H9 (cell line): ENCODE measurements around the gene SREK1IP1. TPM values are rescaled to one million over a fixed set of nuclear protein-coding genes. Genes with fewer than 3 reads are reported as not detected.
"Not testable (repeated sequence)": the region's sequence is repeated elsewhere in the genome, so short reads cannot be mapped to it uniquely, and the experiment has no call there.

Experiments
- DNase-seq: peaks from one replicate; pipeline ENCODE4 v3.0.0-alpha.2; 2017
- H2AFZ ChIP-seq: one replicate; pipeline ENCODE4 v1.6.1; 2013; ENCODE audit warnings: mild to moderate bottlenecking, low read length, control low read depth, moderate library complexity
- H2AK5ac ChIP-seq: 2 replicates; pipeline ENCODE4 v1.6.1; 2013; ENCODE audit warnings: low read length, control low read depth, mixed read lengths; ENCODE audit not compliant: insufficient read length
- H2BK120ac ChIP-seq: one replicate; pipeline ENCODE4 v1.6.1; 2013; ENCODE audit warnings: low read depth, mild to moderate bottlenecking, low read length, control low read depth, inconsistent platforms; ENCODE audit not compliant: poor library complexity, severe bottlenecking
- H2BK12ac ChIP-seq: 2 replicates; pipeline ENCODE4 v1.6.1; 2013; ENCODE audit warnings: low read length, control low read depth, mixed read lengths, low read depth; ENCODE audit not compliant: insufficient read length
- H2BK15ac ChIP-seq: 2 replicates; pipeline ENCODE4 v1.6.1; 2013; ENCODE audit warnings: low read depth, low read length, control low read depth
- H2BK20ac ChIP-seq: one replicate; pipeline ENCODE4 v1.6.1; 2013; ENCODE audit warnings: low read depth, mild to moderate bottlenecking, low read length, control low read depth, inconsistent platforms; ENCODE audit not compliant: poor library complexity, severe bottlenecking
- H2BK5ac ChIP-seq: 2 replicates; pipeline ENCODE4 v1.6.1; 2013; ENCODE audit warnings: low read length, control low read depth, mixed read lengths; ENCODE audit not compliant: insufficient read length
- H3K14ac ChIP-seq: 2 replicates; pipeline ENCODE4 v1.6.1; 2013; ENCODE audit warnings: low read length, control low read depth; ENCODE audit not compliant: insufficient read depth
- H3K18ac ChIP-seq: 2 replicates; pipeline ENCODE4 v1.6.1; 2013; ENCODE audit warnings: low read depth, mild to moderate bottlenecking, mixed read lengths, low read length, control low read depth; ENCODE audit not compliant: insufficient read length
- H3K23ac ChIP-seq: 2 replicates; pipeline ENCODE4 v1.6.1; 2013; ENCODE audit warnings: low read length, control low read depth, mixed read lengths, low read depth; ENCODE audit not compliant: insufficient read length
- H3K23me2 ChIP-seq: 2 replicates; pipeline ENCODE4 v1.6.1; 2013; ENCODE audit warnings: low read depth, mild to moderate bottlenecking, mixed read lengths, low read length, control low read depth; ENCODE audit not compliant: insufficient read length, poor library complexity, severe bottlenecking
- H3K27ac ChIP-seq: 2 replicates; pipeline ENCODE4 v1.5.1; 2013; ENCODE audit warnings: low read length, control low read depth, mixed read lengths, low read depth; ENCODE audit not compliant: insufficient read length
- H3K27me3 ChIP-seq: 2 replicates; pipeline ENCODE4 v1.6.1; 2013; ENCODE audit warnings: low read length, control low read depth, inconsistent platforms; ENCODE audit not compliant: insufficient read depth
- H3K4ac ChIP-seq: 2 replicates; pipeline ENCODE4 v1.6.1; 2013; ENCODE audit warnings: low read depth, mild to moderate bottlenecking, control low read depth, inconsistent platforms, low read length, moderate library complexity
- H3K4me1 ChIP-seq: 2 replicates; pipeline ENCODE4 v1.6.1; 2013; ENCODE audit warnings: low read length, control low read depth, inconsistent platforms; ENCODE audit not compliant: insufficient read depth
- H3K4me2 ChIP-seq: 2 replicates; pipeline ENCODE4 v1.6.1; 2013; ENCODE audit warnings: low read length, control low read depth, mixed read lengths; ENCODE audit not compliant: insufficient read length, insufficient read depth
- H3K56ac ChIP-seq: 2 replicates; pipeline ENCODE4 v1.6.1; 2013; ENCODE audit warnings: low read depth, mild to moderate bottlenecking, mixed read lengths, low read length, control low read depth; ENCODE audit not compliant: insufficient read length
- H3K79me1 ChIP-seq: 2 replicates; pipeline ENCODE4 v1.6.1; 2013; ENCODE audit warnings: low read depth, mild to moderate bottlenecking, moderate library complexity, low read length, control low read depth, inconsistent platforms; ENCODE audit not compliant: insufficient read depth, poor library complexity, severe bottlenecking
- H3K79me2 ChIP-seq: 2 replicates; pipeline ENCODE4 v1.6.1; 2013; ENCODE audit warnings: low read length, control low read depth, inconsistent platforms; ENCODE audit not compliant: insufficient read depth
- H3K9ac ChIP-seq: 2 replicates; pipeline ENCODE4 v1.6.1; 2013; ENCODE audit warnings: low read length, control low read depth, mixed read lengths; ENCODE audit not compliant: insufficient read length; ENCODE audit errors: extremely low read depth
- H3K9me3 ChIP-seq: one replicate; pipeline ENCODE4 v1.6.1; 2013; ENCODE audit warnings: low read depth, low read length, inconsistent platforms; ENCODE audit not compliant: control insufficient read depth
- H3T11ph ChIP-seq: one replicate; pipeline ENCODE4 v1.6.1; 2013; ENCODE audit warnings: mild to moderate bottlenecking, low read length, control low read depth, inconsistent platforms
- H4K20me1 ChIP-seq: one replicate; pipeline ENCODE4 v1.6.1; 2013; ENCODE audit not compliant: control insufficient read depth, insufficient read length, insufficient read depth
- H4K5ac ChIP-seq: 2 replicates; pipeline ENCODE4 v1.6.1; 2013; ENCODE audit warnings: low read depth, mild to moderate bottlenecking, mixed read lengths, low read length, control low read depth; ENCODE audit not compliant: insufficient read length
- H4K8ac ChIP-seq: replicated peaks from 2 replicates; pipeline ENCODE4 v1.6.1; 2013; ENCODE audit warnings: low read length, control low read depth, mixed read lengths, low read depth; ENCODE audit not compliant: insufficient read length
- H4K91ac ChIP-seq: 2 replicates; pipeline ENCODE4 v1.6.1; 2013; ENCODE audit warnings: low read depth, mild to moderate bottlenecking, moderate library complexity, mixed read lengths, low read length, control low read depth; ENCODE audit not compliant: insufficient read length
- H3K27ac Mint-ChIP-seq, 3 experiments: 2 replicates in 2 of 3; 3 replicates in 1 of 3; pipeline ENCODE4 v1.8.0; 2020 to 2021; ENCODE audit warnings: mixed read lengths in 3 of 3, mild to moderate bottlenecking in 1 of 3, moderate library complexity in 1 of 3
- H3K27me3 Mint-ChIP-seq: 2 replicates; pipeline ENCODE4 v1.8.0; 2021; ENCODE audit warnings: low read depth, mild to moderate bottlenecking, moderate library complexity, mixed read lengths
- H3K36me3 Mint-ChIP-seq, 3 experiments: 2 replicates in 2 of 3; 3 replicates in 1 of 3; pipeline ENCODE4 v1.8.0; 2020 to 2021; ENCODE audit warnings: low read depth in 3 of 3, mixed read lengths in 3 of 3; ENCODE audit not compliant: insufficient read depth in 1 of 3
- H3K4me1 Mint-ChIP-seq, 2 experiments: 2 replicates each; pipeline ENCODE4 v1.8.0; 2020; ENCODE audit warnings: mixed read lengths in 2 of 2
- H3K4me3 Mint-ChIP-seq, 2 experiments: 2 replicates in 1 of 2; 3 replicates in 1 of 2; pipeline ENCODE4 v1.8.0; 2020 to 2021; ENCODE audit warnings: mild to moderate bottlenecking in 2 of 2, mixed read lengths in 2 of 2, moderate library complexity in 1 of 2
- H3K9me3 Mint-ChIP-seq, 2 experiments: 2 replicates in 1 of 2; 3 replicates in 1 of 2; pipeline ENCODE4 v1.8.0; 2020; ENCODE audit warnings: mild to moderate bottlenecking in 2 of 2, mixed read lengths in 2 of 2, moderate library complexity in 1 of 2
- CTCF ChIP-seq: fragments of 200-600 bp; sonication (generic); conservative IDR thresholded peaks from 3 replicates; pipeline ENCODE4 v1.8.0; 2021; ENCODE audit warnings: antibody characterized with exemption, mild to moderate bottlenecking
- WGBS: extraction: QIAGEN DNeasy Blood & Tissue Kit; methylation state at CpG from one replicate; pipeline ENCODE4 v1.1.7; 2013; ENCODE audit warnings: missing lambda C conversion rate, low lambda C conversion rate, mixed read lengths; ENCODE audit not compliant: insufficient read length; ENCODE audit errors: extremely low coverage; 5-methylcytosine and 5-hydroxymethylcytosine counted together
- total RNA-seq: library from RNA; stranded (reverse); gene quantifications from 2 replicates; pipeline ENCODE4 v1.2.1, GENCODE V29; 2021

SREK1IP1 gene
- total RNA-seq, 1 experiment from 2014 or later: 28.6 TPM

- WGBS: no CpG with 5 or more reads among the region's 3 CpGs
Observed at GRCh38 chr5:64722588-64722987, 45.9 kb downstream of the SREK1IP1 start.

DNA sequence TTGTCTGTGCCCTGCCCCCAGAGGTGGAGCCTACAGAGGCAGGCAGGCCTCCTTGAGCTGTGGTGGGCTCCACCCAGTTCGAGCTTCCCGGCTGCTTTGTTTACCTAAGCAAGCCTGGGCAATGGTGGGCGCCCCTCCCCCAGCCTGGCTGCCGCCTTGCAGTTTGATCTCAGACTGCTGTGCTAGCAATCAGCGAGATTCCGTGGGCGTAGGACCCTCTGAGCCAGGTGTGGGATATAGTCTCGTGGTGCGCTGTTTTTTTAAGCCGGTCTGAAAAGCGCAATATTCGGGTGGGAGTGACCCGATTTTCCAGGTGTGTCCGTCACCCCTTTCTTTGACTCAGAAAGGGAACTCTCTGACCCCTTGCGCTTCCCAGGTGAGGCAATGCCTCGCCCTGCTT lies 54.0 kb downstream of the SREK1IP1 start:
- peak overlapping the region; percentile 55 to 99 (median 87); a peak in 6 of 7 replicates for H3K27ac Mint-ChIP-seq
- H2BK15ac ChIP-seq, H3K56ac ChIP-seq, H3K4me1 ChIP-seq, H4K5ac ChIP-seq, H3K23me2 ChIP-seq, H3K23ac ChIP-seq, H3T11ph ChIP-seq, H3K4me2 ChIP-seq, H3K9me3 ChIP-seq, H3K79me2 ChIP-seq, DNase-seq, H2AFZ ChIP-seq, H2BK120ac ChIP-seq, H3K27ac ChIP-seq, H3K9ac ChIP-seq, H4K8ac ChIP-seq, H3K79me1 ChIP-seq, H2BK12ac ChIP-seq, H3K9me3 Mint-ChIP-seq, H2AK5ac ChIP-seq, H4K20me1 ChIP-seq, H2BK20ac ChIP-seq, H3K27me3 Mint-ChIP-seq, H2BK5ac ChIP-seq, H4K91ac ChIP-seq, H3K18ac ChIP-seq, H3K36me3 Mint-ChIP-seq, H3K4ac ChIP-seq, H3K27me3 ChIP-seq, H3K14ac ChIP-seq: not testable (repeated sequence)
- WGBS: no CpG with 5 or more reads among the region's 16 CpGs
- H3K4me3 Mint-ChIP-seq: peak overlapping the region; percentile 51 to 71; a peak in 4 of 5 replicates
- H3K4me1 Mint-ChIP-seq: peaks cover 3 to 12% of the 10 kb centered on the region in 2 experiments

More at GRCh38 chr5:64722588-64722987, 45.9 kb downstream of the SREK1IP1 start:
- Mint-ChIP-seq H3K27me3 (no peaks in the 10 kb centered on the region), H3K4me3 (no peak overlapping the region), H3K4me1 (peaks cover 0 to 9% of the 10 kb centered on the region in 2 experiments; a peak in 3 of 4 replicates), H3K36me3 (peaks cover 2 to 22% (median 20%) of the 10 kb centered on the region in 3 experiments; a peak in 5 of 7 replicates), H3K9me3 (no peaks in the 10 kb centered on the region), H3K27ac (peak overlapping the region in 2 of 3 experiments; percentile 22 to 61; a peak in 2 of 7 replicates)
- no peak overlapping the region for H4K91ac ChIP-seq
- no peak for TF ChIP-seq CTCF
- no peak overlapping the region for H3K4ac ChIP-seq
- no peaks in the 10 kb centered on the region for H3K23me2 ChIP-seq
- no peak overlapping the region for H3K56ac ChIP-seq
- H3K18ac ChIP-seq: no peak overlapping the region
- H2BK5ac ChIP-seq: no peak overlapping the region
- no peaks in the 10 kb centered on the region for H3K79me1 ChIP-seq
- H3K9ac ChIP-seq: no peak overlapping the region
- no peaks in the 10 kb centered on the region for H3K4me1 ChIP-seq
- H4K20me1 ChIP-seq: no peaks in the 10 kb centered on the region
- no peak overlapping the region for H3T11ph ChIP-seq
- H4K8ac ChIP-seq: no peak overlapping the region
- DNase-seq: no peak
- no peak overlapping the region for H2AK5ac ChIP-seq
- no peak overlapping the region for H2BK20ac ChIP-seq
- H2AFZ ChIP-seq: no peak overlapping the region
- no peak overlapping the region for H4K5ac ChIP-seq
- H3K9me3 ChIP-seq: no peaks in the 10 kb centered on the region
- H3K79me2 ChIP-seq: no peaks in the 10 kb centered on the region
- H3K14ac ChIP-seq: no peak overlapping the region
- no peak overlapping the region for H2BK120ac ChIP-seq
- peak overlapping the region; percentile 68 for H3K27ac ChIP-seq
- H3K23ac ChIP-seq: no peak overlapping the region
- no peak overlapping the region for H3K4me2 ChIP-seq
- no peaks in the 10 kb centered on the region for H3K27me3 ChIP-seq
- H2BK12ac ChIP-seq: no peak overlapping the region
- no peak overlapping the region for H2BK15ac ChIP-seq
